ENCODE measurements around the gene KRCC1. TPM values are rescaled to one million over a fixed set of nuclear protein-coding genes. Genes with fewer than 3 reads are reported as not detected.

KRCC1 gene
- polyA plus RNA-seq, 1 donor from 2014 or later = 26.6 TPM

GRCh38 chr2:88036606-88037005 is 19.0 kb downstream of the KRCC1 start:
- Histone ChIP-seq H3K36me3 (ENCODE audit: insufficient read depth, low read length) (peaks cover 4% of the 10 kb centered on the region), H3K79me2 (replicated peaks; ENCODE audit: insufficient read depth, low read length) (no peaks in the 10 kb centered on the region), H3K4me3 (ENCODE audit: low read length) (no peak overlapping the region), H3F3A (ENCODE audit: insufficient read depth, low read length, poor library complexity, severe bottlenecking) (no peaks in the 10 kb centered on the region), H4K20me1 (ENCODE audit: insufficient read depth) (no peaks in the 10 kb centered on the region), H3K27ac (ENCODE audit: low read length) (no peak overlapping the region), H3K4me2 (ENCODE audit: low read length) (no peak overlapping the region), H2AFZ (ENCODE audit: low read depth, low read length) (no peak overlapping the region), H3K27me3 (ENCODE audit: insufficient read depth, low read depth, low read length) (no peaks in the 10 kb centered on the region), H3K9ac (ENCODE audit: low read length) (no peak overlapping the region), H3K9me2 (ENCODE audit: insufficient read depth, low read length) (no peaks in the 10 kb centered on the region), H3K9me3 (ENCODE audit: low read length) (no peaks in the 10 kb centered on the region)
- TF ChIP-seq MXI1 (conservative IDR thresholded peaks at IDR 0.05; ENCODE audit: poor library complexity, severe bottlenecking) = no peak
- no peak for TF ChIP-seq TAF1 (IDR thresholded peaks at IDR 0.05; ENCODE audit: low read depth)

- Histone ChIP-seq H3K4me3 (ENCODE audit: low read length) (no peak overlapping the region), H3K36me3 (ENCODE audit: insufficient read depth, low read length) (peaks cover 4% of the 10 kb centered on the region), H3K9me2 (ENCODE audit: insufficient read depth, low read length) (no peaks in the 10 kb centered on the region), H3K79me2 (replicated peaks; ENCODE audit: insufficient read depth, low read length) (no peaks in the 10 kb centered on the region), H2AFZ (ENCODE audit: low read depth, low read length) (no peak overlapping the region), H3K9me3 (ENCODE audit: low read length) (no peaks in the 10 kb centered on the region), H4K20me1 (ENCODE audit: insufficient read depth) (no peaks in the 10 kb centered on the region), H3F3A (ENCODE audit: insufficient read depth, low read length, poor library complexity, severe bottlenecking) (no peaks in the 10 kb centered on the region), H3K9ac (ENCODE audit: low read length) (no peak overlapping the region), H3K27ac (ENCODE audit: low read length) (no peak overlapping the region), H3K27me3 (ENCODE audit: insufficient read depth, low read depth, low read length) (no peaks in the 10 kb centered on the region), H3K4me2 (ENCODE audit: low read length) (no peak overlapping the region)
- TF ChIP-seq TAF1 (IDR thresholded peaks at IDR 0.05; ENCODE audit: low read depth) (no peak), RAD21 (conservative IDR thresholded peaks at IDR 0.05) (no peak), CTCF (IDR thresholded peaks at IDR 0.05; ENCODE audit: poor library complexity, severe bottlenecking) (no peak), EP300 (conservative IDR thresholded peaks at IDR 0.05; ENCODE audit: poor library complexity, severe bottlenecking) (no peak), POLR2AphosphoS5 (IDR thresholded peaks at IDR 0.05) (no peak), EZH2 (IDR thresholded peaks at IDR 0.05; ENCODE audit: borderline replicate concordance, insufficient read depth, low read length, poor library complexity, severe bottlenecking) (no peak), REST (IDR thresholded peaks at IDR 0.05; ENCODE audit: borderline replicate concordance) (no peak), MXI1 (conservative IDR thresholded peaks at IDR 0.05; ENCODE audit: poor library complexity, severe bottlenecking) (no peak), SMC3 (conservative IDR thresholded peaks at IDR 0.05; ENCODE audit: poor library complexity) (no peak)
Measured at GRCh38 chr2:88036182-88036581, 19.4 kb downstream of the KRCC1 start.
